Thoracic aorta (tissue), 2 donors: ENCODE measurements around the gene BAZ2B. TPM values are rescaled to one million over a fixed set of nuclear protein-coding genes. Genes with fewer than 3 reads are reported as not detected.

Experiments used
- ATAC-seq: fragments of 150-250 bp; one replicate; pipeline ENCODE4 v1.8.0; 2017; ENCODE audit warnings: low read depth; ENCODE audit not compliant: insufficient number of reproducible peaks, low FRiP score
- DNase-seq: peaks from one replicate; pipeline ENCODE4 v3.0.0-alpha.2; 2020; ENCODE audit warnings: low spot score
- H3K27ac ChIP-seq, 2 donors: fragments of 200-600 bp; sonication (generic); 1 replicate in 1 of 2; 2 replicates in 1 of 2; pipeline ENCODE4 v1.5.1; 2016; ENCODE audit warnings: mild to moderate bottlenecking in 2 of 2, moderate library complexity in 2 of 2
- H3K27me3 ChIP-seq: fragments of 200-600 bp; sonication (generic); replicated peaks from 2 replicates; pipeline ENCODE4 v1.6.0; 2016; ENCODE audit warnings: mild to moderate bottlenecking; ENCODE audit not compliant: insufficient read depth
- H3K36me3 ChIP-seq: fragments of 200-600 bp; sonication (generic); one replicate; pipeline ENCODE4 v1.5.1; 2016
- H3K4me1 ChIP-seq, 2 donors: fragments of 200-600 bp; sonication (generic); 1 replicate in 1 of 2; 2 replicates in 1 of 2; pipeline versions ENCODE4 v1.5.1 to v1.6.0; 2016; ENCODE audit warnings: low read depth in 2 of 2, mild to moderate bottlenecking in 1 of 2; ENCODE audit not compliant: control insufficient read depth in 1 of 2
- H3K4me3 ChIP-seq: fragments of 200-600 bp; sonication (generic); 2 replicates; pipeline ENCODE4 v1.5.1; 2016; ENCODE audit warnings: mild to moderate bottlenecking
- H3K9me3 ChIP-seq: fragments of 200-600 bp; sonication (generic); 2 replicates; pipeline ENCODE4 v1.5.1; 2016
- total RNA-seq, 2 donors: library from RNA; depleted of rRNA; stranded (reverse); fragments of >200 nt; gene quantifications; one replicate each; pipeline versions ENCODE4 v1.1.0 to v1.2.3, GENCODE V29; 2016
- TF ChIP-seq, protein P1 (sequence below): fragments of 200-600 bp; sonication (generic); IDR thresholded peaks from one replicate; pipeline ENCODE4 v1.5.1; 2019; ENCODE audit warnings: antibody characterized with exemption

The BAZ2B gene
- total RNA-seq, 2 donors from 2014 or later: 73.8 to 147 TPM

DNA sequence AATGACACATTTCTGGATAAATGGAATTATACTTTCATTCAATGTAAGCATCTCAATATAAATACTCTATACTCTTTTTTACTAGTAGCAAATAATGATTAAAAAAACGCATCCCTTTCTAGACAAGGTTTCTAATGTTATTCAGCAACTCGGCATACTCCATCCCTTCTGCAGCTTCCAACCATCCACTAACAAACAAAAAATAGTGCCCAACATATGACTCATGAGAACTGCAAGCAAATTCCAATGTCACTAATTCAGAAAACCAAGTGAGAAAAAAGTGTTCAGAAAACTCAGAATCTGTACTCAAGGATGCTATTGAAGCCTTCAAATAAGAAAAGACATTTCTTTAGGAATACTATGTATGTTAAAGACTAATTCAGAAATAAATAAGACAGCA, 140.0 kb downstream of the BAZ2B start:
- H3K9me3 ChIP-seq: no peaks in the 10 kb centered on the region
- H3K36me3 ChIP-seq: no peaks in the 10 kb centered on the region
- no peak for ATAC-seq
- H3K4me1 ChIP-seq: peaks cover 0 to 4% of the 10 kb centered on the region in 2 donors
- no peak overlapping the region for H3K4me3 ChIP-seq
- no peaks in the 10 kb centered on the region for H3K27me3 ChIP-seq
- TF ChIP-seq, protein P1, sequence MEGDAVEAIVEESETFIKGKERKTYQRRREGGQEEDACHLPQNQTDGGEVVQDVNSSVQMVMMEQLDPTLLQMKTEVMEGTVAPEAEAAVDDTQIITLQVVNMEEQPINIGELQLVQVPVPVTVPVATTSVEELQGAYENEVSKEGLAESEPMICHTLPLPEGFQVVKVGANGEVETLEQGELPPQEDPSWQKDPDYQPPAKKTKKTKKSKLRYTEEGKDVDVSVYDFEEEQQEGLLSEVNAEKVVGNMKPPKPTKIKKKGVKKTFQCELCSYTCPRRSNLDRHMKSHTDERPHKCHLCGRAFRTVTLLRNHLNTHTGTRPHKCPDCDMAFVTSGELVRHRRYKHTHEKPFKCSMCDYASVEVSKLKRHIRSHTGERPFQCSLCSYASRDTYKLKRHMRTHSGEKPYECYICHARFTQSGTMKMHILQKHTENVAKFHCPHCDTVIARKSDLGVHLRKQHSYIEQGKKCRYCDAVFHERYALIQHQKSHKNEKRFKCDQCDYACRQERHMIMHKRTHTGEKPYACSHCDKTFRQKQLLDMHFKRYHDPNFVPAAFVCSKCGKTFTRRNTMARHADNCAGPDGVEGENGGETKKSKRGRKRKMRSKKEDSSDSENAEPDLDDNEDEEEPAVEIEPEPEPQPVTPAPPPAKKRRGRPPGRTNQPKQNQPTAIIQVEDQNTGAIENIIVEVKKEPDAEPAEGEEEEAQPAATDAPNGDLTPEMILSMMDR: no peak
- no peak overlapping the region for H3K27ac ChIP-seq
- DNase-seq: no peak

DNA sequence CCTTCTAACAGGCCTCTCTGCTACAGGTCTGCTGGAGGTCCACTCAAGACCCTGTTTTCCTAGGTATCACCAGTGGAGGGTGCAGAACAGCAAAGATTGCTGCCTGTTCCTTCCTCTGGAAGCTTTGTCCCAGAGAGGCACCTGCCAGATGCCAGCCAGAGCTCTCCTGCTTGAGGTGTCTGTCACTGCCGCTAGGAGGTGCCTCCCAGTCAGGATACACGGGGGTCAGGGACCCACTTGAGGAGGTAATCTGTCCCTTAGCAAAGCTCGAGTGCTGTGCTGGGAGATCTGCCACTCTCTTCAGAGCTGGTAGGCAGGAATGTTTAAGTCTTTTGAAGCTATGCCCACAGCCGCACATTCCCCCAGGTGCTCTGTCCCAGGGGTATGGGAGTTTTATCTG, 140.6 kb downstream of the BAZ2B start:
- no peak for DNase-seq
- no peak for ATAC-seq
- TF ChIP-seq, protein P1: no peak
- Histone ChIP-seq H3K27me3 (no peaks in the 10 kb centered on the region), H3K36me3 (no peaks in the 10 kb centered on the region), H3K4me1 (peaks cover 0 to under 1% of the 10 kb centered on the region in 2 donors), H3K9me3 (no peaks in the 10 kb centered on the region), H3K4me3 (no peak overlapping the region), H3K27ac (no peak overlapping the region)

DNA sequence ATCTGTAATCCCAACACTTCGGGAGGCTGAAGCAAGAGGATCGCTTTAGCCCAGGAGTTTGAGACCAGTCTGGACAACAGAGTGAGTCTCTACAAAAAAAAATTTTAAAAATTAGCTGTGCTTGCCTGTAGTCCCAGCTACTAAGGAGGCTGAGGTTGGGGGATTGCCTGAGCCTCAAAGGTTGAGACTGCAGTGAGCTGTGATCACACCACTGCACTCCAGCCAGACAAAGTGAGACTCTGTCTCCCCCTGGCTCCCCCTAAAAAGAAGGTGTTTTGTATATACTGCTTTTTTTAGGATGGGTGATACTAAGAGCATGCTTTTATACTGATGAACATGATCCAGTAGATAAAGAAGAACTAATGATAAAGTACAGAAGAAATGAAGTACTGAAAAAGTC, 145.0 kb downstream of the BAZ2B start:
- H3K27me3 ChIP-seq: no peaks in the 10 kb centered on the region
- ATAC-seq: no peak
- TF ChIP-seq, protein P1: no peak
- no peak overlapping the region for H3K27ac ChIP-seq
- no peak overlapping the region for H3K4me3 ChIP-seq
- no peaks in the 10 kb centered on the region for H3K36me3 ChIP-seq
- H3K4me1 ChIP-seq: no peaks in the 10 kb centered on the region
- no peak for DNase-seq
- H3K9me3 ChIP-seq: no peaks in the 10 kb centered on the region

DNA sequence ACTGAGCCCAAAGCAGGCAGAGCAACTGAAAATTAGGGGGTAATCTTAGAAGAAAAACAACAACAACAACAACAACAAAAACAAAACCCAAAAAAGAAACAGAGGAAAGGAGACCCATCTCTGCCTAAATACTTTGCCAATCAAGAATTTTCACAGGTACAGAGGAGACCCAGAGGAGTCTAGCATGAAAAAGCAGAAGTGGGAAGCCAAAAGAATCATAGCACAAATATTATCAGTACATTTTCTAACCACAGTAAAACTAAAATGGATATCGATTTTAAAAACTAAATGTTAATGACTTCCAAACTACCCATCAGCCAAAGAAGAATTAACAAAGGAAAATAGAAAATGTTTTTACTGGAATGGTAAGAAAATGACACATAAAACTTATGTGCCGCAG, 148.1 kb downstream of the BAZ2B start:
- no peak overlapping the region for H3K27ac ChIP-seq

DNA sequence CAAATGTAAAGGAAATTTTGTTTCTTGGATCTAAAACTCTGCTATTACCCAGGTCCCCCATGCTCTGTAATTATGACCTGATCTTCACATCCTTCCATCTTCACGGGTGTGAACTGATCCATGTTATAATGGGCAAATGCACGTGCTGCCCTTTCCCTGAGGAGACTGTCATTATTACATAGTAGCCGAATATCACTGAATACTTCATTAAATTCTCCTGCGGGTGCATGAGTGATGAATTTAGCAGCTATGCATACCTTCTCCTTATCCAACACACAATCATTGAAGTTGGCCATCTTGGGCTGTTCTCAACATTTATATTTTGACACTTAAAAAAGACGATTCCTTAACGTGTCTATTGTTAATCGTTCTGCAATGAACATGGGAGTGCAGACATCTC, 153.4 kb downstream of the BAZ2B start:
- H3K4me3 ChIP-seq: no peak overlapping the region
- H3K4me1 ChIP-seq: peaks cover 4 to 8% of the 10 kb centered on the region in 2 donors
- TF ChIP-seq, protein P1: no peak
- ATAC-seq (no peak), DNase-seq (no peak)
- H3K27me3 ChIP-seq: no peaks in the 10 kb centered on the region
- no peak overlapping the region for H3K27ac ChIP-seq
- no peaks in the 10 kb centered on the region for H3K9me3 ChIP-seq
- H3K36me3 ChIP-seq: no peaks in the 10 kb centered on the region

More for the DNA sequence above, 148.1 kb downstream of the BAZ2B start:
- Histone ChIP-seq H3K4me1 (no peaks in the 10 kb centered on the region), H3K27me3 (no peaks in the 10 kb centered on the region), H3K36me3 (no peaks in the 10 kb centered on the region), H3K4me3 (no peak overlapping the region), H3K9me3 (no peaks in the 10 kb centered on the region)
- TF ChIP-seq, protein P1: no peak
- DNase-seq (no peak), ATAC-seq (no peak)
